ENCODE data around the gene CAMKV.
"Not testable (repeated sequence)": the region's sequence is repeated elsewhere in the genome, so short reads cannot be mapped to it uniquely, and the experiment has no call there.

CAMKV gene, protein sequence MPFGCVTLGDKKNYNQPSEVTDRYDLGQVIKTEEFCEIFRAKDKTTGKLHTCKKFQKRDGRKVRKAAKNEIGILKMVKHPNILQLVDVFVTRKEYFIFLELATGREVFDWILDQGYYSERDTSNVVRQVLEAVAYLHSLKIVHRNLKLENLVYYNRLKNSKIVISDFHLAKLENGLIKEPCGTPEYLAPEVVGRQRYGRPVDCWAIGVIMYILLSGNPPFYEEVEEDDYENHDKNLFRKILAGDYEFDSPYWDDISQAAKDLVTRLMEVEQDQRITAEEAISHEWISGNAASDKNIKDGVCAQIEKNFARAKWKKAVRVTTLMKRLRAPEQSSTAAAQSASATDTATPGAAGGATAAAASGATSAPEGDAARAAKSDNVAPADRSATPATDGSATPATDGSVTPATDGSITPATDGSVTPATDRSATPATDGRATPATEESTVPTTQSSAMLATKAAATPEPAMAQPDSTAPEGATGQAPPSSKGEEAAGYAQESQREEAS

GRCh38 chr3:49869525-49870126 lies at the start of gene CAMKV:
TSS of gene CAMKV (minus strand) at chr3:49869906. CDS start at chr3:49862388, 7,518 bp downstream.
- H3K4me3 Mint-ChIP-seq: no peak within 1 kb of the TSS
- H3K27ac Mint-ChIP-seq: no peak within 1 kb of the TSS
- H3K27me3 Mint-ChIP-seq: peaks cover 35% of the 10 kb centered on the region
- peaks cover 9% of the 10 kb centered on the region for H3K4me1 Mint-ChIP-seq (ENCODE audit: low read depth)
- no peaks in the 10 kb centered on the region for H3K9me3 Mint-ChIP-seq
- no peaks in the 10 kb centered on the region for H3K36me3 Mint-ChIP-seq (ENCODE audit: low read depth)

DNA sequence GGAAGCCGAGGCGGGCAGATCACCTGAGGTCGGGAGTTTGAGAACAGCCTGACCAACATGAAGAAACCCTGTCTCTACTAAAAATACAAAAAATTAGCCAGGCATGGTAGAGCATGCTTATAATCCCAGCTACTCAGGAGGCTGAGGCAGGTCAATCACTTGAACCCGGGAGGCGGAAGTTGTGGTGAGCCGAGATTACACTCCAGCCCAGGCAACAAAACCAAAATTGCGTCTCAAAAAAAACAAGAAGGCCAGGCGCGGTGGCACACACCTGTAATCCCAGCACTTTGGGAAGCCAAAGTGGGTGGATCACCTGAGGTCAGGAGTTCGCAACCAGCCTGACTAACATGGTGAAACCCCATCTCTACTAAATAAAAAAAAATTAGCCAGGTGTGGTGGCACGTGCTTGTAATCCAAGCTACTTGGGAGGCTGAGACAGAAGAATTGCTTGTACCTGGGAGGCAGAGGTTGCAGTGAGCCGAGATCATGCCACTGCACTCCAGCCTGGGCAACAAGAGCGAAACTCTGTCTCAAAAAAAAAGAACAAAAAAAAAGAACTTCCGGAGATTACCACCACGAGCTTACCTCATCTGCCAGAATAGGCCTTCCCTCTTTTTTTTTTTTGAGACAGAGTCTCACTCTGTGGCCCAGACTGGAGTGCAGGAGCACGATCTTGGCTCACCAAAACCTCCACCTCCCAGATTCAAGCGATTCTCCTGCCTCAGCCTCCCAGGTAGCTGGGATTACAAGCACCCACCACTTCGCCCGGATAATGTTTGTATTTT lies 48.3 kb upstream of the CAMKV start:
- H3K36me3 Mint-ChIP-seq (ENCODE audit: low read depth); H3K4me1 Mint-ChIP-seq (ENCODE audit: low read depth); H3K9me3 Mint-ChIP-seq; H3K4me3 Mint-ChIP-seq; H3K27me3 Mint-ChIP-seq; H3K27ac Mint-ChIP-seq: not testable (repeated sequence)

DNA sequence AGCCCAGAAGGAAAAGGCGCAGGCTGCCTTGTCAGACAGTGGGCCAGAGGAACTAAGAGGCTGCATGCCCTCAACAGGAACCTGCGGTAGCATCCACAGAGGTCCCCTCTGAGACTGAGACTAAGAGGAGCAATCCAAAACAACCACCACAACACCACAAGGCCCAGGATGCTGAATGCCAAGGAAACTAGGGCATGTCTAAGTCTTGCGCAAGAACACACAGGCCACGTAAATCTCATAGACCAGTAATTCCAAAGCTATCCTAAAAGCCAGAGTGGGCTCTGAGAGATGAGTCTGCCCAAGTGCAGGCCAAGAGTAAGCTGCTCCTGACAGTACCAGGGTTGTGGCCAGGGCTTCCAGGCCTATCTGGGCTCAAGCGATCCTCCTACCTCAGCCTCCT lies 47.0 kb upstream of the CAMKV start:
- H3K27me3 Mint-ChIP-seq: no peaks in the 10 kb centered on the region
- H3K4me1 Mint-ChIP-seq (ENCODE audit: low read depth): no peaks in the 10 kb centered on the region
- H3K4me3 Mint-ChIP-seq: no peak overlapping the region
- H3K36me3 Mint-ChIP-seq (ENCODE audit: low read depth): no peaks in the 10 kb centered on the region
- no peak overlapping the region for H3K27ac Mint-ChIP-seq
- H3K9me3 Mint-ChIP-seq: no peaks in the 10 kb centered on the region

DNA sequence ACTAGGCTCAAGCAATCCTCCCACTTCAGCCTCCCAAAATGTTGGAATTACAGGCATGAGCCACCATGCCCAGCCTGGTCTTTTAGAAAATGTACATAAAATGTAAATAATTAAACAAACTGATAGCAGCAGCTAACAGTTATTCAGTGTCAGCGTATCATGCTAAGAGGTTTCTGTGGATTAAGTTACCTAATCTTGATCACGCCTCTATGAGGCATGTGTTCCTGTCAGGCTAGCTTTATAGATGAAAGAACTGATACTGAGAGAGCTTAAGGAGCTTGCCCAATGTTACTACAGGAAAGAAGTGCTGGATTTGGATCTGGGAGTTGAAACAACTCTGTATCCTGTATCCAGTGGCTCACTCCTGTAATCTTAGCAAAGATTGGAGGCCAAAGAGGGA lies 45.2 kb upstream of the CAMKV start:
- H3K36me3 Mint-ChIP-seq (ENCODE audit: low read depth): peaks cover 4% of the 10 kb centered on the region
- no peak overlapping the region for H3K4me3 Mint-ChIP-seq
- no peaks in the 10 kb centered on the region for H3K9me3 Mint-ChIP-seq
- no peaks in the 10 kb centered on the region for H3K4me1 Mint-ChIP-seq (ENCODE audit: low read depth)
- H3K27me3 Mint-ChIP-seq: no peaks in the 10 kb centered on the region
- no peak overlapping the region for H3K27ac Mint-ChIP-seq

GRCh38 chr3:49912881-49913281 lies 43.2 kb upstream of the CAMKV start:
- H3K4me3 Mint-ChIP-seq: no peak overlapping the region
- H3K27ac Mint-ChIP-seq: no peak overlapping the region
- H3K9me3 Mint-ChIP-seq: no peaks in the 10 kb centered on the region
- peaks cover 4% of the 10 kb centered on the region for H3K36me3 Mint-ChIP-seq (ENCODE audit: low read depth)
- no peaks in the 10 kb centered on the region for H3K4me1 Mint-ChIP-seq (ENCODE audit: low read depth)
- no peaks in the 10 kb centered on the region for H3K27me3 Mint-ChIP-seq

- Mint-ChIP-seq H3K27ac (no peak overlapping the region), H3K9me3 (no peaks in the 10 kb centered on the region), H3K4me3 (no peak overlapping the region), H3K27me3 (no peaks in the 10 kb centered on the region), H3K4me1 (ENCODE audit: low read depth) (peaks cover 2% of the 10 kb centered on the region), H3K36me3 (ENCODE audit: low read depth) (peaks cover 4% of the 10 kb centered on the region)
Measured at GRCh38 chr3:49911611-49912010, 41.9 kb upstream of the CAMKV start.

- Mint-ChIP-seq H3K27ac (no peak overlapping the region), H3K9me3 (no peaks in the 10 kb centered on the region), H3K4me3 (no peak overlapping the region), H3K4me1 (ENCODE audit: low read depth) (peaks cover 7% of the 10 kb centered on the region), H3K36me3 (ENCODE audit: low read depth) (peaks cover 4% of the 10 kb centered on the region), H3K27me3 (no peaks in the 10 kb centered on the region)
Measured at GRCh38 chr3:49911124-49911420, 41.4 kb upstream of the CAMKV start.

- Mint-ChIP-seq H3K4me3 (no peak overlapping the region), H3K36me3 (ENCODE audit: low read depth) (peaks cover 4% of the 10 kb centered on the region), H3K9me3 (no peaks in the 10 kb centered on the region), H3K27ac (no peak overlapping the region), H3K4me1 (ENCODE audit: low read depth) (peaks cover 12% of the 10 kb centered on the region), H3K27me3 (no peaks in the 10 kb centered on the region)
Measured at GRCh38 chr3:49910409-49911123, 40.9 kb upstream of the CAMKV start.

- Mint-ChIP-seq H3K9me3 (no peaks in the 10 kb centered on the region), H3K27me3 (no peaks in the 10 kb centered on the region), H3K4me1 (ENCODE audit: low read depth) (peaks cover 25% of the 10 kb centered on the region), H3K36me3 (ENCODE audit: low read depth) (peaks cover 4% of the 10 kb centered on the region), H3K4me3 (no peak overlapping the region), H3K27ac (no peak overlapping the region)
Measured at GRCh38 chr3:49908373-49909199, 38.9 kb upstream of the CAMKV start.

DNA sequence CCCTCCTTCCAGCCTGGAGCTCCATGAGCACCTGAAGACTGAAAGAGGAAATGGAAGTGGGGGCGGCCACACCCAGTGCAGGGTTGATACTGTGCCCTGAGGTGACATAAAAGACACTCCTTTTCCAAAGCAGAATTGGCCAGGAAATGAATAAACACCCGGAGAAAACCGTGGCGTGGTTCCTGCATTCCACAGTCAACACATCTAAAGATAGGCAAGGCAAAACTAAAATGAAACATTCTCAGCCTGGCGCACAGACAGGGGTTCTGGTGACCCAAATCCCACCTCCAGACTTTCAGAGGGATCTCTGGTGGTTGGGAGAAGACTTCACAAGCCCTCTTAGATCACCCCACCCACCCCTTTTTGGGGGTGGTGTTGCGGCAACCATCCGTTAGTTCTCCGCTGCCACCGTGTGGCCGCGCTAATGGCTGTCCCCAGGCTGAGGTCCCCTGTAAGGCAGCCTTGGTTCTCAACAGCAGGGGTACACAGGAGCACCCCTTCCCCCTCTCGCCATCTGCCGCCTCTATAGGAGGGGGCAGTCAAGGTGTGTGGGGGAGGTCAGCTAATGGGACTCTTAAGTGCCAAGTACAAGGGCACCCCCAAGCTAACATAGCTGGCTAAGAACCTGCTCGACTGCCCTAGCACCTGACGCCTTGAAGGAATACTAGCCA lies 36.5 kb upstream of the CAMKV start:
- Mint-ChIP-seq H3K27ac (no peak overlapping the region), H3K36me3 (ENCODE audit: low read depth) (peaks cover 4% of the 10 kb centered on the region), H3K4me3 (peak overlapping the region; percentile 55), H3K27me3 (no peaks in the 10 kb centered on the region), H3K9me3 (no peaks in the 10 kb centered on the region), H3K4me1 (ENCODE audit: low read depth) (peaks cover 25% of the 10 kb centered on the region)

GRCh38 chr3:49904448-49904847 lies 34.7 kb upstream of the CAMKV start:
- H3K27ac Mint-ChIP-seq, H3K27me3 Mint-ChIP-seq: not testable (repeated sequence)

GRCh38 chr3:49903451-49904424 lies 34.0 kb upstream of the CAMKV start, which contains the start of gene MST1R:
TSS of gene MST1R (minus strand) at chr3:49903873. CDS start at chr3:49903609, 264 bp downstream.
- H3K4me1 Mint-ChIP-seq (ENCODE audit: low read depth): peaks cover 25% of the 10 kb centered on the region

More at GRCh38 chr3:49904448-49904847, 34.7 kb upstream of the CAMKV start:
- Mint-ChIP-seq H3K4me3 (peak overlapping the region; percentile 84), H3K4me1 (ENCODE audit: low read depth) (peaks cover 25% of the 10 kb centered on the region)
- not testable (repeated sequence) for H3K36me3 Mint-ChIP-seq (ENCODE audit: low read depth); H3K9me3 Mint-ChIP-seq

More at GRCh38 chr3:49903451-49904424, 34.0 kb upstream of the CAMKV start, which contains the start of gene MST1R:
- Mint-ChIP-seq H3K4me3 (peak within 1 kb of the TSS; percentile 84), H3K9me3 (no peaks in the 10 kb centered on the region), H3K27ac (peak within 1 kb of the TSS; percentile 65), H3K36me3 (ENCODE audit: low read depth) (no peaks in the 10 kb centered on the region), H3K27me3 (no peaks in the 10 kb centered on the region)
